Ishikawa (cell line): ENCODE measurements around the gene SV2C.

Experiments used
- CEBPB ChIP-seq: IDR thresholded peaks from 2 replicates; pipeline ENCODE4 v1.6.1; 2012
- CREB1 ChIP-seq: IDR thresholded peaks from 2 replicates; pipeline ENCODE4 v1.6.1; 2012; ENCODE audit warnings: low read depth
- EGR1 ChIP-seq: IDR thresholded peaks from 2 replicates; pipeline ENCODE4 v1.6.1; 2012
- EP300 ChIP-seq: IDR thresholded peaks from 2 replicates; pipeline ENCODE4 v1.6.1; 2012; ENCODE audit warnings: borderline replicate concordance
- FOXM1 ChIP-seq: IDR thresholded peaks from 2 replicates; pipeline ENCODE4 v1.6.1; 2012; ENCODE audit warnings: low read depth, borderline replicate concordance
- NFIC ChIP-seq: IDR thresholded peaks from 2 replicates; pipeline ENCODE4 v1.6.1; 2012
- RAD21 ChIP-seq: IDR thresholded peaks from 2 replicates; pipeline ENCODE4 v1.6.1; 2012; ENCODE audit warnings: low read depth
- TAF1 ChIP-seq: IDR thresholded peaks from 2 replicates; pipeline ENCODE4 v1.6.1; 2012; ENCODE audit warnings: low read depth, mild to moderate bottlenecking
- TCF12 ChIP-seq: IDR thresholded peaks from 2 replicates; pipeline ENCODE4 v1.6.1; 2012; ENCODE audit warnings: low read depth
- TEAD4 ChIP-seq: IDR thresholded peaks from 2 replicates; pipeline ENCODE4 v1.6.1; 2012
- YY1 ChIP-seq: IDR thresholded peaks from 2 replicates; pipeline ENCODE4 v1.6.1; 2012; ENCODE audit warnings: low read depth
- ZBTB7A ChIP-seq: IDR thresholded peaks from 2 replicates; pipeline ENCODE4 v1.6.1; 2012; ENCODE audit warnings: low read depth
- TF ChIP-seq, protein P1 (sequence below): IDR thresholded peaks from 2 replicates; pipeline ENCODE4 v1.6.1; 2012
- TF ChIP-seq, protein P2 (sequence below): IDR thresholded peaks from 2 replicates; pipeline ENCODE4 v1.6.1; 2012; ENCODE audit warnings: low read depth, mild to moderate bottlenecking
- TF ChIP-seq, protein P3 (sequence below): IDR thresholded peaks from 2 replicates; pipeline ENCODE4 v1.6.1; 2012

The SV2C gene

DNA sequence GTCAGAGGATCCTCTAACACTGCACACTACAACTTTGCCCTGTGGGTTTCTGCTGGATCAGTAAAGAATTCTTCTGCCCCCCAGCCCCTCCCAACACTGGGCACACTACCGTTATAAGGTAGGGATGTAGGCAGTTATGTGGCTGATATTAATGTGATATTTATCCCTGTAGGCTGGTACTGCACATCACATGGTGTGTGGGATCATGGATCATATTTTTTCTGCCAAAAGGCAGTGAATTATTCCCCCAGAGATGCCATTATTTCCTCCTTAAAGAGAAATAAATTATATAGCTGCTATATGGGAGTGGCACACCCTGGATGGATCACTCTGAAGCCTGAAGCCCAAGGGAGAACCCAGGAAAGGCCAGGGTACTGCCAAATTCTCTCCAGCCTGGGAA lies 69.5 kb downstream of the SV2C start:
- TF ChIP-seq, protein P1, sequence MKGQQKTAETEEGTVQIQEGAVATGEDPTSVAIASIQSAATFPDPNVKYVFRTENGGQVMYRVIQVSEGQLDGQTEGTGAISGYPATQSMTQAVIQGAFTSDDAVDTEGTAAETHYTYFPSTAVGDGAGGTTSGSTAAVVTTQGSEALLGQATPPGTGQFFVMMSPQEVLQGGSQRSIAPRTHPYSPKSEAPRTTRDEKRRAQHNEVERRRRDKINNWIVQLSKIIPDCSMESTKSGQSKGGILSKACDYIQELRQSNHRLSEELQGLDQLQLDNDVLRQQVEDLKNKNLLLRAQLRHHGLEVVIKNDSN: no peak
- TF ChIP-seq, protein P2, sequence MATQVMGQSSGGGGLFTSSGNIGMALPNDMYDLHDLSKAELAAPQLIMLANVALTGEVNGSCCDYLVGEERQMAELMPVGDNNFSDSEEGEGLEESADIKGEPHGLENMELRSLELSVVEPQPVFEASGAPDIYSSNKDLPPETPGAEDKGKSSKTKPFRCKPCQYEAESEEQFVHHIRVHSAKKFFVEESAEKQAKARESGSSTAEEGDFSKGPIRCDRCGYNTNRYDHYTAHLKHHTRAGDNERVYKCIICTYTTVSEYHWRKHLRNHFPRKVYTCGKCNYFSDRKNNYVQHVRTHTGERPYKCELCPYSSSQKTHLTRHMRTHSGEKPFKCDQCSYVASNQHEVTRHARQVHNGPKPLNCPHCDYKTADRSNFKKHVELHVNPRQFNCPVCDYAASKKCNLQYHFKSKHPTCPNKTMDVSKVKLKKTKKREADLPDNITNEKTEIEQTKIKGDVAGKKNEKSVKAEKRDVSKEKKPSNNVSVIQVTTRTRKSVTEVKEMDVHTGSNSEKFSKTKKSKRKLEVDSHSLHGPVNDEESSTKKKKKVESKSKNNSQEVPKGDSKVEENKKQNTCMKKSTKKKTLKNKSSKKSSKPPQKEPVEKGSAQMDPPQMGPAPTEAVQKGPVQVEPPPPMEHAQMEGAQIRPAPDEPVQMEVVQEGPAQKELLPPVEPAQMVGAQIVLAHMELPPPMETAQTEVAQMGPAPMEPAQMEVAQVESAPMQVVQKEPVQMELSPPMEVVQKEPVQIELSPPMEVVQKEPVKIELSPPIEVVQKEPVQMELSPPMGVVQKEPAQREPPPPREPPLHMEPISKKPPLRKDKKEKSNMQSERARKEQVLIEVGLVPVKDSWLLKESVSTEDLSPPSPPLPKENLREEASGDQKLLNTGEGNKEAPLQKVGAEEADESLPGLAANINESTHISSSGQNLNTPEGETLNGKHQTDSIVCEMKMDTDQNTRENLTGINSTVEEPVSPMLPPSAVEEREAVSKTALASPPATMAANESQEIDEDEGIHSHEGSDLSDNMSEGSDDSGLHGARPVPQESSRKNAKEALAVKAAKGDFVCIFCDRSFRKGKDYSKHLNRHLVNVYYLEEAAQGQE: no peak
- no peak for TF ChIP-seq TAF1
- no peak for TF ChIP-seq NFIC
- no peak for TF ChIP-seq YY1
- TF ChIP-seq TCF12: no peak
- no peak for TF ChIP-seq CEBPB
- no peak for TF ChIP-seq CREB1
- no peak for TF ChIP-seq EP300
- TF ChIP-seq EGR1: no peak
- TF ChIP-seq ZBTB7A: no peak
- no peak for TF ChIP-seq RAD21
- TF ChIP-seq, protein P3, sequence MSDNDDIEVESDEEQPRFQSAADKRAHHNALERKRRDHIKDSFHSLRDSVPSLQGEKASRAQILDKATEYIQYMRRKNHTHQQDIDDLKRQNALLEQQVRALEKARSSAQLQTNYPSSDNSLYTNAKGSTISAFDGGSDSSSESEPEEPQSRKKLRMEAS: no peak
- TF ChIP-seq FOXM1: no peak
- no peak for TF ChIP-seq TEAD4

DNA sequence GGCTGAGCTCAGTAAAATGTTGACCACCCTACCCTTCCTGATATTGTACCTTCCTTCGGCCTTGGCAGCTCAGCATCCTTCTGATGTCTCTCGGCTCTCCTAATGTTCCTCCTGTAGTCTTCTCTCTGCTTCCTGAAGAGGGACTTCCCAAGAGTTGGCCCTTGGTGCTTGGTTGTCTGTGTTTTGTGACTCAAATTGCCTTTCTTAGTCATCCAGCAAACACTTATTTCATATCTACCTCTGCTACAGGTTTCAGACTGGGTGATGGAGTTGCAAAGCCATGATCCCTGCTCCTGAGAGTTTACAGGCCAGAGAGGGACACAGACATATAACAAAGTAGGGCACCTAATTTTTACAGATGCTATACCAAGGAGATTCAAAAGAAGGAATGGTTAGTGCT lies 70.1 kb downstream of the SV2C start:
- TF ChIP-seq EP300 (no peak), NFIC (no peak), YY1 (no peak), CREB1 (no peak), TAF1 (no peak), ZBTB7A (no peak), TCF12 (no peak), CEBPB (no peak), EGR1 (no peak)
- TF ChIP-seq, protein P1: no peak
- TF ChIP-seq, protein P2: no peak

DNA sequence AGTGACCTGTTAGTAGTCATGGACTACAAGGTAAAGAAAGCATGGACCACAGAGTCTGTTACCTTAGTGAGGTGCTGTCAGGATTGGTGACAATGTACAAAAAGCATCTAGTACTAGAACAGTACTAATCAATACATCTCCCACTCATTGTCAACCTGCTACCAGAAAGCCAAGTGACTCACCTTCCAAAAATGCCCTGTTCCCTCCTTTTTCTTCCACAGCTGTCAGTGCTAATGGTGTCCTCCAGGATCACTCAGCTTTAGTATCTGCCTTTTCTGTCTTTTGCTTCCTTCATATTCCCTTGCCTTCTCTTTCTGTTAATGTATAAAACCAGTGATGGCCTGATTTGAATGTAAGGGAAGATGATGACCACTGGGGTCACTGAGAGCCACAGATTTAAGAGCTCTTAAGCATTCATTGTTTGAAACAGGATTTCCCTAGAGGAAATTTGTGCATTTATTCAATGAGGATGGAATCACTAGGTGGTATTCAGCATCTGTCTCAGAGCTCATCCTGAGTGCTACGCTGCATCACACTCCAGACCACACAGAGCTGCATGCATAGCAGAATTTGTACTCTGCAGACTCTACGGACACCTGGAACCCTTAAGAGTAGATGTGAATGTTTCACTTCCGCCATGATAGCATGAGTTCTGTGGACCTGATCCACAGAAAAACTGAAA lies 71.0 kb downstream of the SV2C start:
- TF ChIP-seq RAD21 (no peak), NFIC (no peak), TCF12 (no peak), TAF1 (no peak), FOXM1 (no peak), CREB1 (no peak), CEBPB (no peak), ZBTB7A (no peak), EP300 (no peak), YY1 (no peak), TEAD4 (no peak)
- TF ChIP-seq, protein P3: no peak
- TF ChIP-seq, protein P1: no peak
- TF ChIP-seq, protein P2: no peak

DNA sequence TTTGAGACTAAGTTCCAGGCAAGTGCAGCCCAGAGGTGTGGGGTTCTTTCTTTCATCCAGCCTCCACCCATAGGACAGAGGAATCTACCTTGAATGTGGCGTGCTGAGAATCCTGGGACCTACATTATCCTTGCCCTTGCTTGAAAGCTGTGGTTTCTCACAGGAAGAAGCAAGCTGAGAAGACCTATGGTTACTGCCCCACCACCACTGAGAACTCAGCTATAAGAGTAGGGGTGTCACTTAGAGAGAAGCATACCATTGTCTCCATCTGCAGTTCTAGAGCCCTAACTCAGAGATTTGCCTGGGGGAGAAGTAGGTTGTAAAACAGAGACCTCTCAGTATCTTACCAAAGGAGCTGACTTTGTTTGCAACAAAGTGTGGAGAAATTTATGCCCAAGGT lies 72.4 kb downstream of the SV2C start:
- TF ChIP-seq RAD21 (no peak), YY1 (no peak), TCF12 (no peak), ZBTB7A (no peak), FOXM1 (no peak), EP300 (no peak), NFIC (no peak), EGR1 (no peak)
